Measurements from ENCODE around the gene TOMM40. TPM values are rescaled to one million over a fixed set of nuclear protein-coding genes. Genes with fewer than 3 reads are reported as not detected.
A peak's percentile ranks its signal among the peaks of the same experiment; 100 is the strongest.

TOMM40 gene
- total and polyA plus RNA-seq, 2 of the 13 experiments (the other 11 are each of a cell fraction or from before 2014, with no cell fraction given), result 72.0 to 110 TPM

DNA sequence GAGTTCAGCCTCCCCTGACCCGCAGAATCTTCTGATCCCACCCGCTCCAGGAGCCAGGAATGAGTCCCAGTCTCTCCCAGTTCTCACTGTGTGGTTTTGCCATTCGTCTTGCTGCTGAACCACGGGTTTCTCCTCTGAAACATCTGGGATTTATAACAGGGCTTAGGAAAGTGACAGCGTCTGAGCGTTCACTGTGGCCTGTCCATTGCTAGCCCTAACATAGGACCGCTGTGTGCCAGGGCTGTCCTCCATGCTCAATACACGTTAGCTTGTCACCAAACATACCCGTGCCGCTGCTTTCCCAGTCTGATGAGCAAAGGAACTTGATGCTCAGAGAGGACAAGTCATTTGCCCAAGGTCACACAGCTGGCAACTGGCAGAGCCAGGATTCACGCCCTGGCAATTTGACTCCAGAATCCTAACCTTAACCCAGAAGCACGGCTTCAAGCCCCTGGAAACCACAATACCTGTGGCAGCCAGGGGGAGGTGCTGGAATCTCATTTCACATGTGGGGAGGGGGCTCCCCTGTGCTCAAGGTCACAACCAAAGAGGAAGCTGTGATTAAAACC, 13.5 kb downstream of the TOMM40 start (continued):
- TF ChIP-seq HOXA3 (CRISPR knock-in tag; IDR thresholded peaks at IDR 0.05) (no peak), ZNF468 (CRISPR knock-in tag; IDR thresholded peaks at IDR 0.05) (no peak), LCORL (IDR thresholded peaks at IDR 0.05) (no peak), LCORL (CRISPR knock-in tag; IDR thresholded peaks at IDR 0.05) (peak; percentile 12), ZNF24 (IDR thresholded peaks at IDR 0.05) (no peak), ZSCAN21 (CRISPR knock-in tag; IDR thresholded peaks at IDR 0.05; ENCODE audit: borderline replicate concordance) (0 out of 2 replicates have a peak, but pooled peaks have one; percentile 12), ZNF614 (CRISPR knock-in tag; IDR thresholded peaks at IDR 0.05; ENCODE audit: borderline replicate concordance) (no peak), PHF8 (CRISPR knock-in tag; IDR thresholded peaks at IDR 0.05) (no peak), NFE2L2 (IDR thresholded peaks at IDR 0.05; ENCODE audit: low read length) (no peak), HOXA7 (CRISPR knock-in tag; IDR thresholded peaks at IDR 0.05) (no peak), SMYD3 (CRISPR knock-in tag; IDR thresholded peaks at IDR 0.05) (no peak), ZNF34 (CRISPR knock-in tag; IDR thresholded peaks at IDR 0.05; ENCODE audit: borderline replicate concordance) (no peak), ZSCAN12 (CRISPR knock-in tag; IDR thresholded peaks at IDR 0.05) (0 out of 2 replicates have a peak, but pooled peaks have one; percentile 34), NAIF1 (CRISPR knock-in tag; IDR thresholded peaks at IDR 0.05; ENCODE audit: borderline replicate concordance) (no peak), MIER2 (CRISPR knock-in tag; IDR thresholded peaks at IDR 0.05) (0 out of 2 replicates have a peak, but pooled peaks have one; percentile 16)
- TF ChIP-seq, protein P1, sequence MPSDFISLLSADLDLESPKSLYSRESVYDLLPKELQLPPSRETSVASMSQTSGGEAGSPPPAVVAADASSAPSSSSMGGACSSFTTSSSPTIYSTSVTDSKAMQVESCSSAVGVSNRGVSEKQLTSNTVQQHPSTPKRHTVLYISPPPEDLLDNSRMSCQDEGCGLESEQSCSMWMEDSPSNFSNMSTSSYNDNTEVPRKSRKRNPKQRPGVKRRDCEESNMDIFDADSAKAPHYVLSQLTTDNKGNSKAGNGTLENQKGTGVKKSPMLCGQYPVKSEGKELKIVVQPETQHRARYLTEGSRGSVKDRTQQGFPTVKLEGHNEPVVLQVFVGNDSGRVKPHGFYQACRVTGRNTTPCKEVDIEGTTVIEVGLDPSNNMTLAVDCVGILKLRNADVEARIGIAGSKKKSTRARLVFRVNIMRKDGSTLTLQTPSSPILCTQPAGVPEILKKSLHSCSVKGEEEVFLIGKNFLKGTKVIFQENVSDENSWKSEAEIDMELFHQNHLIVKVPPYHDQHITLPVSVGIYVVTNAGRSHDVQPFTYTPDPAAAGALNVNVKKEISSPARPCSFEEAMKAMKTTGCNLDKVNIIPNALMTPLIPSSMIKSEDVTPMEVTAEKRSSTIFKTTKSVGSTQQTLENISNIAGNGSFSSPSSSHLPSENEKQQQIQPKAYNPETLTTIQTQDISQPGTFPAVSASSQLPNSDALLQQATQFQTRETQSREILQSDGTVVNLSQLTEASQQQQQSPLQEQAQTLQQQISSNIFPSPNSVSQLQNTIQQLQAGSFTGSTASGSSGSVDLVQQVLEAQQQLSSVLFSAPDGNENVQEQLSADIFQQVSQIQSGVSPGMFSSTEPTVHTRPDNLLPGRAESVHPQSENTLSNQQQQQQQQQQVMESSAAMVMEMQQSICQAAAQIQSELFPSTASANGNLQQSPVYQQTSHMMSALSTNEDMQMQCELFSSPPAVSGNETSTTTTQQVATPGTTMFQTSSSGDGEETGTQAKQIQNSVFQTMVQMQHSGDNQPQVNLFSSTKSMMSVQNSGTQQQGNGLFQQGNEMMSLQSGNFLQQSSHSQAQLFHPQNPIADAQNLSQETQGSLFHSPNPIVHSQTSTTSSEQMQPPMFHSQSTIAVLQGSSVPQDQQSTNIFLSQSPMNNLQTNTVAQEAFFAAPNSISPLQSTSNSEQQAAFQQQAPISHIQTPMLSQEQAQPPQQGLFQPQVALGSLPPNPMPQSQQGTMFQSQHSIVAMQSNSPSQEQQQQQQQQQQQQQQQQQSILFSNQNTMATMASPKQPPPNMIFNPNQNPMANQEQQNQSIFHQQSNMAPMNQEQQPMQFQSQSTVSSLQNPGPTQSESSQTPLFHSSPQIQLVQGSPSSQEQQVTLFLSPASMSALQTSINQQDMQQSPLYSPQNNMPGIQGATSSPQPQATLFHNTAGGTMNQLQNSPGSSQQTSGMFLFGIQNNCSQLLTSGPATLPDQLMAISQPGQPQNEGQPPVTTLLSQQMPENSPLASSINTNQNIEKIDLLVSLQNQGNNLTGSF (CRISPR knock-in tag; IDR thresholded peaks at IDR 0.05), result no peak
- TF ChIP-seq, protein P2, sequence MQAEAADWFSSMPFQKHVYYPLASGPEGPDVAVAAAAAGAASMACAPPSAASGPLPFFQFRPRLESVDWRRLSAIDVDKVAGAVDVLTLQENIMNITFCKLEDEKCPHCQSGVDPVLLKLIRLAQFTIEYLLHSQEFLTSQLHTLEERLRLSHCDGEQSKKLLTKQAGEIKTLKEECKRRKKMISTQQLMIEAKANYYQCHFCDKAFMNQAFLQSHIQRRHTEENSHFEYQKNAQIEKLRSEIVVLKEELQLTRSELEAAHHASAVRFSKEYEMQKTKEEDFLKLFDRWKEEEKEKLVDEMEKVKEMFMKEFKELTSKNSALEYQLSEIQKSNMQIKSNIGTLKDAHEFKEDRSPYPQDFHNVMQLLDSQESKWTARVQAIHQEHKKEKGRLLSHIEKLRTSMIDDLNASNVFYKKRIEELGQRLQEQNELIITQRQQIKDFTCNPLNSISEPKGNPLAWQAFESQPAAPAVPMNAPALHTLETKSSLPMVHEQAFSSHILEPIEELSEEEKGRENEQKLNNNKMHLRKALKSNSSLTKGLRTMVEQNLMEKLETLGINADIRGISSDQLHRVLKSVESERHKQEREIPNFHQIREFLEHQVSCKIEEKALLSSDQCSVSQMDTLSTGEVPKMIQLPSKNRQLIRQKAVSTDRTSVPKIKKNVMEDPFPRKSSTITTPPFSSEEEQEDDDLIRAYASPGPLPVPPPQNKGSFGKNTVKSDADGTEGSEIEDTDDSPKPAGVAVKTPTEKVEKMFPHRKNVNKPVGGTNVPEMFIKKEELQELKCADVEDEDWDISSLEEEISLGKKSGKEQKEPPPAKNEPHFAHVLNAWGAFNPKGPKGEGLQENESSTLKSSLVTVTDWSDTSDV (CRISPR knock-in tag; IDR thresholded peaks at IDR 0.05), result no peak
- TF ChIP-seq, protein P3, sequence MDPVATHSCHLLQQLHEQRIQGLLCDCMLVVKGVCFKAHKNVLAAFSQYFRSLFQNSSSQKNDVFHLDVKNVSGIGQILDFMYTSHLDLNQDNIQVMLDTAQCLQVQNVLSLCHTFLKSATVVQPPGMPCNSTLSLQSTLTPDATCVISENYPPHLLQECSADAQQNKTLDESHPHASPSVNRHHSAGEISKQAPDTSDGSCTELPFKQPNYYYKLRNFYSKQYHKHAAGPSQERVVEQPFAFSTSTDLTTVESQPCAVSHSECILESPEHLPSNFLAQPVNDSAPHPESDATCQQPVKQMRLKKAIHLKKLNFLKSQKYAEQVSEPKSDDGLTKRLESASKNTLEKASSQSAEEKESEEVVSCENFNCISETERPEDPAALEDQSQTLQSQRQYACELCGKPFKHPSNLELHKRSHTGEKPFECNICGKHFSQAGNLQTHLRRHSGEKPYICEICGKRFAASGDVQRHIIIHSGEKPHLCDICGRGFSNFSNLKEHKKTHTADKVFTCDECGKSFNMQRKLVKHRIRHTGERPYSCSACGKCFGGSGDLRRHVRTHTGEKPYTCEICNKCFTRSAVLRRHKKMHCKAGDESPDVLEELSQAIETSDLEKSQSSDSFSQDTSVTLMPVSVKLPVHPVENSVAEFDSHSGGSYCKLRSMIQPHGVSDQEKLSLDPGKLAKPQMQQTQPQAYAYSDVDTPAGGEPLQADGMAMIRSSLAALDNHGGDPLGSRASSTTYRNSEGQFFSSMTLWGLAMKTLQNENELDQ (CRISPR knock-in tag; IDR thresholded peaks at IDR 0.05; ENCODE audit: borderline replicate concordance), result no peak
- TF ChIP-seq, protein P4, sequence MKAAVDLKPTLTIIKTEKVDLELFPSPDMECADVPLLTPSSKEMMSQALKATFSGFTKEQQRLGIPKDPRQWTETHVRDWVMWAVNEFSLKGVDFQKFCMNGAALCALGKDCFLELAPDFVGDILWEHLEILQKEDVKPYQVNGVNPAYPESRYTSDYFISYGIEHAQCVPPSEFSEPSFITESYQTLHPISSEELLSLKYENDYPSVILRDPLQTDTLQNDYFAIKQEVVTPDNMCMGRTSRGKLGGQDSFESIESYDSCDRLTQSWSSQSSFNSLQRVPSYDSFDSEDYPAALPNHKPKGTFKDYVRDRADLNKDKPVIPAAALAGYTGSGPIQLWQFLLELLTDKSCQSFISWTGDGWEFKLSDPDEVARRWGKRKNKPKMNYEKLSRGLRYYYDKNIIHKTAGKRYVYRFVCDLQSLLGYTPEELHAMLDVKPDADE (CRISPR knock-in tag; IDR thresholded peaks at IDR 0.05), result no peak

All from HepG2 (cell line).